GM21515 (cell line): Measurements from ENCODE around the gene PIP5K1C.
"Not testable (repeated sequence)": the region's sequence is repeated elsewhere in the genome, so short reads cannot be mapped to it uniquely, and the experiment has no call there.

Experiments
- ATAC-seq: cut with Tn5 transposase; IDR thresholded peaks from one replicate; pipeline ENCODE4 v1.9.1; 2021; ENCODE audit not compliant: unreplicated experiment

Gene PIP5K1C

DNA sequence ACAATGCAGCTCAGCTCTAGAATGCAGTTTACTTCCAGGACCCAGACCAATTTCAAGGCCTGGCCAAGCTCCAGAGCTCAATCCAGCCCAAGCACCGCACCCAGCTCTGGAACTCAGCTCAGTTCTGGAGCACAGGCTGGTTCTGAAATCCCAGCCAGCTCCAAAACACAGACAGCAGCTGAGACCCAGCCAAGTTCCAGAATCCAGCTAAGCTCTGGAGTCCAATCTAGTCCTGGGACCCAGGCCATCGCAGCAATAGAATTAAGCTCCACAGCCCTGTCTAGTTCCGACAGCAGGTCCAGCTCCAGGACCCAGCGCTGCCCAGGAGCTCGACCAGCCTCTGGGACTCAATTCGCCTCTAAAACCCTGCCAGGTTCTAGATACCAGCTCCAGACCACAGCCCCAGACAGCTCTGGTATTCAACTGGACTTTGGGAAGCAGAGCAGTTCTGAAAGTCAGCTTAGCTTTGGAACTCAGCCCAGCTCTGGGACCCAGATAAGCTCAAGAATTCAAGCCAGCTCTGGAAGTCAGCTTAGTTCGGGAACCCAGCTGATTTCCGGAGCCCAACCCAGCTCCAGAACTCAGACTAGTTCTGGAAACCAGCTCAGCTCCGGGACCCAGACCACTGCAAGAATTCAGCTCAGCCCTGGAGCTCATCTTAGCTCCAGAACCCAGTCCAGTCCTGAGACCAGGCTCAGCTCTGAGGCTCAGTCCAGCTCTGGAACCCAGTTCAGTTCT lies 108.2 kb downstream of the PIP5K1C start:
- no peak for ATAC-seq

DNA sequence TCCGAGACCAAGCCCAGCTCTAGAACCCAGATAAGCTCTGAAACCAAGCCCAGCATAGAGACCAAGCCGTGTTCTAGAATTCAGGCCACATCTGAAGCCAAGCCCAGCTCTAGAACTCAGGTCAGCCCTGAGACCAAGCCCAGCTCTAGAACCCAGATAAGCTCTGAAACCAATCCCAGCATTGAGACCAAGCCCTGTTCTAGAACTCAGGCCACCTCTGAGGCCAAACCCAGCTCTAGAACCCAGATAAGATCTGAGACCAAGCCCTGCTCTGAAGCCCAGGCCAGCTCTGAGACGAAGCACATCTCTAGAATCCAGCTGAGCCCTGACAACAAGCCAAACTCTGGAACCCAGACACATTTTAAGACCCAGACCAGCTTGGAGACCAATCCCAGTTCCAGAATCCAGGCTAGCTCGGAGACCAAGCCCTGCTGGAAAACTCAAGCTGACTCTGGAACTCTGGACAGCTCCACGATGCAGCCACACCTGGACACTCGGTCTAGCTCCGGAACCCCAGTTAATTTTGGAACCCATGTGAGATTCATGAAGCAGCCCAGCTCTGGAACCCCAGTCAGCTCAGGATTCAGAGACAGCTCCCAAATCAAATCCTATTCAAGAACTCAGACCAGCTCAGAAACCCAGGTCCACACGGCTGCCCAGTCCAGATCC lies 109.1 kb downstream of the PIP5K1C start:
- ATAC-seq, result no peak

DNA sequence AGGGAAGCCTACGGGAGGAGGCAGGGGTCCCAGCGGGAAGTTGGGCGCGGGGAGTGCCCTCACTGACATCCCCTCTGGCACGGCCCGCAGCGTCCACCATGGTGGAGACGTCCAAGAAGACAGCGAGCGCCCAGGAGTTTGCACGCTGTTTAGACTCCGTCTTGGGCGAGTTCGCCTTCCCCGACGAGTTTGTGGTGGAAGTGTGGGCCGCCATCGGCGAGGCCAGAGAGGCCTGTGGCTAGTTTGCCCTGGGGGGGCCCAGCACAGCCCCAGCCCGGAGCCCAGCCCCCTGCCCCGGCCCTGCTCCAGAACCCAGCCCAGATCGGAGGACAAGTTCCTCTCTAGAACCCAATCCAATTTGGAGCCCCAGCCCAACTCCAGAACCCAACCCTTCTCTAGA lies 110.3 kb downstream of the PIP5K1C start:
- ATAC-seq, result no peak

DNA sequence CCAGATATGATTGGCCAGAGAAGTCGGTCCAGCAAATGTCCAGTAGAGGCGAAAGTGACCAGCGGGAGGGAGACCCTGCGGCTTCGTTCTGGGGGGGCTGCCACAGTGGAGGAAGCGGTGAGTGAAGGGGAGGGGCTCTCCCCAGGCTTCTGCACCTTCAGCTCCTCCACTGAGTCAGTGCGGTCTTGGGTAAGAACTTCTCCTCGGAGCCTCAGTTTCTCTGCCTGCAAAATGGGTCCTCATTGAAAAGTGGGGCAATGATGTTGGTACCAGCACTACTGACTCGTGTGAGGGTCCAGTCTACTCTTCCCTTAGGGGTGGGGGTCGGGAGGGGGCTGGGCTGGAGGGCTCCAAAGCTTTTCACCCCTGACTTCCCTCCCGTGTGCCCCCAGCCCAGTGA lies 110.8 kb downstream of the PIP5K1C start:
- ATAC-seq, result no peak

DNA sequence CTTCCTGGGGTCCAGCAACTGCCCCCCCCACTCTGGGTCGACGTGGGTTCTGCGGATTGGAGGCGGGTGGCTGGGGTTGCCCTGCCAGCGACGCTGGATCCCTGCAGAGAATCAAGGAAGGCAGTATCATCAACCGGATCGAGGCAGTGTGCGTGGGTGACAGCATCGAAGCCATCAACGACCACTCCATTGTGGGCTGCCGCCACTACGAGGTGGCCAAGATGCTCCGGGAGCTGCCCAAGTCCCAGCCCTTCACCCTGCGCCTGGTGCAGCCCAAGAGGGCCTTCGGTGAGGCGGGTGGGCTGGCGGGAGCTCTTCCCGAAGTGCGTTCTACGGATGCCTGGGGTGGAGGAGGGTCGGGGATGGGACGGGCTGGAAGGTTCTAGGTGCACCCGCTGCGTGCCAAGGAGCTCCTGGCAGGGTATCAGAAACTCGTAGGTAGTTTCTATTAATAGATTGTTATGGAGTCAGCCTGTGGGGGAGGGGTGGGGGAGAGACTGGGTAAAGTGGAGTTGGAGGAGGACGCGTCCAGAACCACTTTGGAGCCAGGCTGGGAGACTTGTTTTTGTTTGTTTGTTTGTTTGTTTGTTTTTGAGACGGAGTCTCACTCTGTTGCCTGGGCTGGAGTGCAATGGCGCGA lies 113.4 kb downstream of the PIP5K1C start:
- no peak for ATAC-seq

DNA sequence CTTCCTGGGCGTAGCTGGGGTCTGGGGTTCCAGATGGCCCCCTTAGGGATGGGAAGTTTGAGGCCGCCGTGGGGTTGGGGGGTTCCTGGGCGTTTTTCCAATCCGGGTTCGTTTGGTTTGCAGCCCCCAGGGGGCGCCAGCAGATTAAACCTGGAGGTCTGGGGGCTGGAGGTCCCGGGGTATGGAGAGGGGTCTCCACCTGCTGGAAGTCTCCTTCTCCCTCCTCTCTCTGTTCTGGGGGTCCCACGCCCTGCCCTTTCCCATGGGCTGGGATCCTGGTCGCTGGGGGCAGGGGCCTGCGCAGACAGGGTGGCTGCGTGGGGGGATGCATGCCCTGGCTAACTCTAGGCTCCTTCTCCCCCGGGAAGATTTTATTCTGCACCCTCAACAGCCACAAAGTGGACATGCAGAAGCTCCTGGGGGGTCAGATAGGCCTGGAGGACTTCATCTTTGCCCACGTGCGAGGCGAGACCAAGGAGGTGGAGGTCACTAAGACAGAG lies 114.1 kb downstream of the PIP5K1C start:
- ATAC-seq, result no peak

DNA sequence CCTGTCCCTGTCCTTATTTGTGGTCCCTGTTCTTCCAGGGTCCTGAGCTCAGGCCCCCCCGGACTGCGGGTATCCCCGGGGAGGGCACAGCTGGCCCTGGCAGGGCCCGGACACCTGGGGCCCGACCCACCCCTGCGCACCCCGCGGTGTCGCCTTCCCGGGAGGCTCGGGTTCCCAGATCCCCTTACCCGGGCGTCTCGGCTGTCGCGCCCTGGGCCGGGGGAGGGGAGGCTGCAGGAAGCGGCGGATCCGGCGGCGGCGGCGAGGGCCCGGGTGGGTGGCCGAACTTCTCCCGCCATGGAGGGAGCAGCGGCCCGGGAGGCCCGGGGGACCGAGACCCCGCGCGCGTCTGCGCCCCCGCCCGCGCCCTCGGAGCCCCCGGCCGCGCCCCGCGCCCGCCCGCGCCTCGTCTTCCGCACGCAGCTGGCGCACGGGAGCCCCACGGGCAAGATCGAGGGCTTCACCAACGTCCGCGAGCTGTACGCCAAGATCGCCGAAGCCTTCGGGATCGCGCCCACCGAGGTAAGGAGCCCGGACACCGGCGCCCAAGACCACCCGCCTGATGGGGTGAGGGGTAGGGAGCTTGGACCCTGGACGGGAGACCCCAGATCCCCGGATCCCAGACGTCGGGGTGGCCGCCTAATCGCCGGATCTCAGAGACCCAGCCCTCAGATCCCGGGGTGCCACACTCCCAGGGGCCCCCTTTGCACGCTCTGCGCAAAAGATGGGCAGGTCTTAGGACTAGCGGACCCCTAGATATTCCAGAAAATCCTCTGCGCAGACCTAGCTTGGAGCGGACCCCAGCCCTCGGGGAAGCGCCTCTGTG lies 114.8 kb downstream of the PIP5K1C start, which contains the start of gene GIPC3:
TSS of gene GIPC3 (plus strand) at position 178 of the 826 bp plus-strand sequence. CDS start at position 298, 120 bp downstream.
- no peak for ATAC-seq

DNA sequence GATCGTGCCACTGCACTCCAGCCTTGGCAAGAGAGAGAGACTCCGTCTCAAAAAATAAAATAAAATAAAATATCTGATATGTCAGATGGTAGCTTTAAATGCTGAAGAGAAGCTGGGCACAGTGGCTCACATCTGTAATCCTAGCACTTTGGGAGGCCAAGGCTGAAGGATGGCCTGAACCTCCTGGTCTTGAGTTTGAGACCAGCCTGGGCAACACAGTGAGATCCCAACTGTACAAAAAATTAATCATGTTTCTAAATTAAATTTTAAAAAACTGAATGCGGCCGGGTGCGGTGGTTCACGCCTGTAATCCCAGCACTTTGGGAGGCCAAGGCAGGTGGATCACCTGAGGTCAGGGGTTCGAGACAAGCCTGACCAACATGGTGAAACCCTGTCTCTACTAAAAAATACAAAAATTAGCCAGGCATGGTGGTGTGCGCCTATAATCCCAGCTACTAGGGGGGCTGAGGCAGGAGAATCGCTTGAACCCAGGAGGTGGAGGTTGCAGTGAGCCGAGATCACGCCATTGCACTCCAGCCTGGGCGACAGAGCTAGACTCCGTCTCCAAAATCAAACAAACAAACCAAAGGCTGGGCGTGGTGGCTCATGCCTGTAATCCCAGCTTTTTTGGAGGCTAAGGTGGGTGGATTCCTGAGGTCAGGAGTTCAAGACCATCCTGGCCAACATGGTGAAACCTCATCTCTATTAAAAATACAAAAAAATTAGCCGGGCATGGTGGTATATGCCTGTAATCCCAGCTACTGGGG lies 116.0 kb downstream of the PIP5K1C start:
- not testable (repeated sequence) for ATAC-seq

DNA sequence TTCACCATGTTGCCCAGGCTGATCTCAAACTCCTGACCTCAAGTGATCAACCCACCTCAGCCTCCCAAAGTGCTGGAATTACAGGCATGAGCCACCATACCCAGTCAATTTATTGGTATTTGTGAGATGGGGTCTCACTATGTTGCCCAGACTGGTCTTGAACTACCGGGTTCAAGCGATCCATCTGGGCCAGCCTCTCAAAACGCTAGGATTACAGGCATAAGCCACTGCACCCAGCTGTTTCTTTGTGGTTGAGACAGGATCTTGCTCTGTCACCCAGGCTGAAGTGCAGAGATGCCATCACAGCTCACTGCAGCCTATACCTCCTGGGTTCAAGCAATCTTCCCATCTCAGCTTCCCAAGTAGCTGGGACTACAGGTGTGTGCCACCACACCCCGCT lies 118.5 kb downstream of the PIP5K1C start:
- ATAC-seq, result not testable (repeated sequence)
